ENCODE measurements around the gene HMCN1.

DNA sequence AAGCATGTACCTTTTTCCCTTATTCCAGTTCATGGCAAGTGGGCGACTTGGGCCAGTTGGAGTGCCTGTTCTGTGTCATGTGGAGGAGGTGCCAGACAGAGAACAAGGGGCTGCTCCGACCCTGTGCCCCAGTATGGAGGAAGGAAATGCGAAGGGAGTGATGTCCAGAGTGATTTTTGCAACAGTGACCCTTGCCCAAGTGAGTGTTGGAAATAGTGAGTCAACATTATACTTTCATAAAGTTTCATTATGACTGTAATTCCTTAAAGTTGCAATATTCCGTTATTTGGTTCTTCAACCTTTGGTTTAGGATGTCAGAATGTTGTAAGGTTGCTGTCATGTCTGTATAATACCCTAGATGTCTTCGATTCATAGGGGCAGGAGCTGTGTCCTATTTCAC, 410.3 kb downstream of the HMCN1 start:
- TF ChIP-seq CTCF (IDR thresholded peaks at IDR 0.05; ENCODE audit: insufficient read depth, low read length, poor library complexity, severe bottlenecking) (no peak), EZH2phosphoT487 (conservative IDR thresholded peaks at IDR 0.05; ENCODE audit: low read length) (no peak)
